Medulla oblongata (tissue), 1 donor: ENCODE results near the gene FGF10.

Source experiments
- DNase-seq: peaks from one replicate; pipeline ENCODE4 v3.0.0-alpha.2; 2015; ENCODE audit errors: extremely low spot score

Gene FGF10

GRCh38 chr5:44257653-44258365 lies 131.4 kb downstream of the FGF10 start:
- DNase-seq = no peak

- DNase-seq = no peak
Observed at GRCh38 chr5:44257221-44257620, 132.0 kb downstream of the FGF10 start.
